AG04450 (cell line): ENCODE measurements around the gene CHI3L2. TPM values are rescaled to one million over a fixed set of nuclear protein-coding genes. Genes with fewer than 3 reads are reported as not detected.

Experiments used
- CTCF ChIA-PET: fragments of 300-600, 350-600 bp; formaldehyde crosslinking; extraction: SDS; loops from one replicate; lab custom pipeline; 2022; ENCODE audit warnings: antibody characterized with exemption, inconsistent platforms; lab: Charles Lee
- POLR2A ChIA-PET: fragments of 350-600 bp; formaldehyde crosslinking; extraction: SDS; loops from one replicate; lab custom pipeline; 2021; ENCODE audit warnings: antibody characterized with exemption, inconsistent platforms; lab: Yijun Ruan, JAX
- DNase-seq: peaks from one replicate; pipeline ENCODE4 v3.0.0-alpha.2; 2011; ENCODE audit warnings: low read depth, low spot score
- H3K27ac ChIP-seq: one replicate; pipeline ENCODE4 v1.5.1; 2012; ENCODE audit warnings: low read depth, low read length, control low read depth
- H3K27me3 ChIP-seq: one replicate; pipeline ENCODE4 v1.6.0; 2012; ENCODE audit warnings: low read length; ENCODE audit not compliant: control insufficient read depth, insufficient read depth
- H3K4me3 ChIP-seq: 2 replicates; pipeline ENCODE4 v1.5.1; 2011; ENCODE audit warnings: mild to moderate bottlenecking, low read depth, low read length, control low read depth
- H3K9me3 ChIP-seq: 2 replicates; pipeline ENCODE4 v1.5.1; 2012; ENCODE audit warnings: low read length; ENCODE audit not compliant: control insufficient read depth, insufficient read depth
- polyA plus RNA-seq: library from polyadenylated mRNA; depleted of rRNA; stranded (reverse); fragments of >200 nt; gene quantifications from 2 replicates; pipeline ENCODE4 v1.2.3, GENCODE V29; 2011
- TF ChIP-seq, protein P1 (sequence below): IDR thresholded peaks from 2 replicates; pipeline ENCODE4 v1.5.1; 2011; ENCODE audit warnings: low read depth, low read length, control low read depth, inconsistent platforms

Gene CHI3L2
- polyA plus RNA-seq, 1 experiment, result 0.86 TPM

DNA sequence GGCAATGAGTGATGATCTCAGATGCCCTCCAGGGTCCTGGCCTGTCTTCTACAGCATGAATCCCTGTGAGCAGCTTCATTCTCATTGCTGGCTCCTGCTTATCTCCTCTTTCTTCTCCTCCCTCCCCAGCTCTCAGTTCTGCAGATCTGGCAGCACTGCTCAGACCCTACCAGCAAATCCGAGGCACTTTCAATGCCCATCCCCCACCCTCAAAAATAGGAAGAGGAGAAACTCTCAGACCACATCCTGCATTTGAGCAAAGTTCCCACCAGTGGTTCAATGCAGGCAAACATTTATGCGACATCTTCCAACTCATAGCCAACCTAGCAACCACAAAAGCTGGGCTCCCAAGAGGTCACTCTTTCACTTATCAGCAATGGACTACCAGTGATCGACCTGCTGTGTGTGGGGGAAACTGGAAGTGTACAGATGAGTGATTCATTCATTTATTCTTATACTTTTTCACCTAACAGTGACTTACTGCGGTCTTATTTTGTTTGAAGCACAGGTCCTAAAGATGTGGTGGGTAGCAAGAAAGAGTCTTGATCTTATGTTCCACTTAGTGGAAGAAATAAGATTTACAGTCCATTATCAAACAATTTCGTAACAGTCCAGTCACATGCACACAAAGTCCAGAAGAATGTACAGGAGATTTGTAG, 5.8 kb upstream of the CHI3L2 start:
- DNase-seq, result no peak
- ChIA-PET CTCF (interaction anchor here (1.0 to 4.6 kb wide), 3 partner anchors 11 to 179 kb away, joined by 3 to 32 read pairs (median 8); no protein-coding TSS in a partner anchor), POLR2A (no interaction called here)
- TF ChIP-seq, protein P1, sequence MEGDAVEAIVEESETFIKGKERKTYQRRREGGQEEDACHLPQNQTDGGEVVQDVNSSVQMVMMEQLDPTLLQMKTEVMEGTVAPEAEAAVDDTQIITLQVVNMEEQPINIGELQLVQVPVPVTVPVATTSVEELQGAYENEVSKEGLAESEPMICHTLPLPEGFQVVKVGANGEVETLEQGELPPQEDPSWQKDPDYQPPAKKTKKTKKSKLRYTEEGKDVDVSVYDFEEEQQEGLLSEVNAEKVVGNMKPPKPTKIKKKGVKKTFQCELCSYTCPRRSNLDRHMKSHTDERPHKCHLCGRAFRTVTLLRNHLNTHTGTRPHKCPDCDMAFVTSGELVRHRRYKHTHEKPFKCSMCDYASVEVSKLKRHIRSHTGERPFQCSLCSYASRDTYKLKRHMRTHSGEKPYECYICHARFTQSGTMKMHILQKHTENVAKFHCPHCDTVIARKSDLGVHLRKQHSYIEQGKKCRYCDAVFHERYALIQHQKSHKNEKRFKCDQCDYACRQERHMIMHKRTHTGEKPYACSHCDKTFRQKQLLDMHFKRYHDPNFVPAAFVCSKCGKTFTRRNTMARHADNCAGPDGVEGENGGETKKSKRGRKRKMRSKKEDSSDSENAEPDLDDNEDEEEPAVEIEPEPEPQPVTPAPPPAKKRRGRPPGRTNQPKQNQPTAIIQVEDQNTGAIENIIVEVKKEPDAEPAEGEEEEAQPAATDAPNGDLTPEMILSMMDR, result no peak
- Histone ChIP-seq H3K27me3 (no peaks in the 10 kb centered on the region), H3K27ac (no peak overlapping the region), H3K9me3 (no peaks in the 10 kb centered on the region), H3K4me3 (no peak overlapping the region)

DNA sequence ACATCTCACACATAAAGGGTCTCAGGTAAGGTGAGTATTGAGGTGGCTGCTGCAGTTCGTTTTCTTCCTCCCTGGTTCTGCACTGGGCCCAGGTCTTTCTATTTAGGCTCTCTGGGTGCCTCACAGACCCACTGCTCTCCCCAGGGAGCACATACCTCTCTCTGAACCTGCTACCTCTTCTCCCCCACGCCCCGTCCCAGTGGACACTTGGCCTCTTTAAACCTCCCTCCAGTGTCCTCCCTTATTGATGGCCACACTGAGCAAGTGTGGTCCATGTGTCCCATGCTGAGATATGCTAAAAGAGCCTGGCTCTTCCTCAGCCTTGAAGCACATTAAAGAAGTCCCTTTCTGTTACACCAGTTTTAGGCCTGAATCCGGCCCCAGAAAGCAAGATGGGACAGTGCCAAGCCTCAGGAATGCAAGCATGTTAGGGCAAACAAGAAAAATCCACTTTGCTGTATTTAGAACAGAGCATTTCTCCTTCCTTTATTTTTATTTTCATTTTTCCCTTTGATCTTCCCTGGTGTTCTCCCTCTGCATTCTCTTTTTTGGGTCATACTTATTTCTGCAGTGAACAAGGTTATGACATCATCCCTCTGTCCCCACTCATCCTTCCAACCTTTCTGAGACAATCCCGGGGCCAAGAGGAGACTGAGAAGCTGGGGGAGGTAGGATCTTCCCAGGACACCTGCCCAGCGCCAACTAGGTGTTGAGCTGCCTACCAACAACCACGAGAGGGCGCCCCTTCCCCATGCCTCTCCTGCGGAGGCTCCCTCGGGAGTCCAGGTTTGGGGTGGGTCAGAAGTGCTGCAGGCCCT, 5.0 kb upstream of the CHI3L2 start:
- Histone ChIP-seq H3K4me3 (no peak overlapping the region), H3K27ac (no peak overlapping the region), H3K9me3 (no peaks in the 10 kb centered on the region), H3K27me3 (no peaks in the 10 kb centered on the region)
- POLR2A ChIA-PET, result no interaction called here
- no peak for DNase-seq
- TF ChIP-seq, protein P1, result peak; percentile 97
- CTCF ChIA-PET, result interaction anchor here (0.6 to 1.8 kb wide), 27 partner anchors 8 to 547 kb away, joined by 3 to 80 read pairs (median 5); no protein-coding TSS in a partner anchor

DNA sequence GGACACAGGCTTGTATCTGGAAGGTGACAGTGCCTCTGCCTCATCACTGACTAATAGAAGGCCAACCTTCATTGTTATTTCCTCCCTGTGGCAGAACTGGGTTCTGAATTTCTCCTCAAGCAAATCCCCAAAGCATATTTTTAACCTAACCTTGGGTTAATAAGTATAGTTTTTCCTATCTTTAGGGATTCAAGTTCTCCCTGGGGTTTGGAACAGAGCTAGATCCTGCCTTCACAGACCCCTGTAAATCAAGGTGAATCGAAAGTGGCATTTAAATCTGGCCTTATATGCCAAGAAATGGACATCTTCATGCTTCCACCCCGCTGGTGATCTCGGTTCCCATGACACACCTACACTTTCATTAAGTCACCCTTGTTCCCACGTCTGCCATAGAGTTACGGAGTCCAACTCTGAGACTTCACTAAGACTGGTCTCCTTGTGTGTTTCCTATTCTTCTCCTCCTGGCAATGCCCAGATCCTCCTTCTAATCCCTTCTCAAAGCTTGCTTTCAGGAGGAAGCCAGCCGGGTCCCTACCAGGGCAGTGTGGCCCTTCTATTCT, 4.3 kb upstream of the CHI3L2 start:
- no peaks in the 10 kb centered on the region for H3K9me3 ChIP-seq
- POLR2A ChIA-PET, result no interaction called here
- no peaks in the 10 kb centered on the region for H3K27me3 ChIP-seq
- TF ChIP-seq, protein P1, result no peak
- H3K4me3 ChIP-seq, result no peak overlapping the region
- no peak overlapping the region for H3K27ac ChIP-seq
- no peak for DNase-seq
- CTCF ChIA-PET, result interaction anchor here (0.5 to 1.8 kb wide), 37 partner anchors 8 to 547 kb away, joined by 3 to 80 read pairs (median 4); no protein-coding TSS in a partner anchor

DNA sequence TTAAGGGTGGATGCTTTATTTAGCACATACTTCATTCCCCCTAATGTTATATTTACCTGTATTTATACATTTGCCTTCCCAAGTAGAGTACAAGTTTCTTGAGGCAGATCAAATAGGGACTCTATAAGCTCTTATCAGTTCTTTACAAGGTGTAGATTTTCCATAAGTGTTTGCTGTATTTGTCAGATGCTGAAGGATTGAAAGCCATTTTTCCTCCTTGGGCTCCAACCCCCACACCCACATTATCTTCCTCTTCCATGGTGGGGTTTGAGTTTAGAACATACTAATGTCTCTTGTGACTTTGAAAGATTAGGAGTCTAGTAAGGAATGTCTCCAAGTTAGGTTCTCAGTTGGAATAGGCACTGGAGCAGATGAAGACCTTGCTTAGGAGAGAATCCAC, 2.4 kb upstream of the CHI3L2 start:
- TF ChIP-seq, protein P1, result no peak
- Histone ChIP-seq H3K27ac (no peak overlapping the region), H3K9me3 (no peaks in the 10 kb centered on the region), H3K27me3 (no peaks in the 10 kb centered on the region), H3K4me3 (no peak overlapping the region)
- CTCF ChIA-PET, result interaction anchor here (0.5 to 1.5 kb wide), 4 partner anchors 29 to 1166 kb away, joined by 3 to 10 read pairs (median 4); no protein-coding TSS in a partner anchor
- POLR2A ChIA-PET, result no interaction called here
- no peak for DNase-seq
